ENCODE data around the gene ABLIM1.
A peak's percentile ranks its signal among the peaks of the same experiment; 100 is the strongest.

ABLIM1 gene

DNA sequence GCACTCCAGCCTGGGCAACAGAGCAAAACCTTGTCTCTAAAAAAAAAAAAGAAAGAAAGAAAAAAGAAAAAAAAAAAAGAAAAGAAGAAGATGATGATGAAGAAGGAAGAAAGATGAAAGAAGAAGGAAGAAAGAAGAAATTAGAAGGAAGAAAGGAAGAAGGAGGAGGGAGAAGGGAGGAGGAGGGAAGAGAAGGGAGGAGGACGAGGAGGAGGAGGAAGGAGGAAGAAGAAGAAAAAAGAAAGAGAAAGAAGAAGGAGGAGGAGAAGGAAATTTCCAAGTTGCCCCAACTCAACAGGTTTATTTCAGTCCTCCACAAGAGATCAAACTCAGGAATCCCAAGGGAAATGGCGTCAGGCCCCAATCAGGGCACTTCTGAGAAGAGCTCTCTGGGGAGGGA lies 115.7 kb downstream of the ABLIM1 start:
- no peak for DNase-seq

DNA sequence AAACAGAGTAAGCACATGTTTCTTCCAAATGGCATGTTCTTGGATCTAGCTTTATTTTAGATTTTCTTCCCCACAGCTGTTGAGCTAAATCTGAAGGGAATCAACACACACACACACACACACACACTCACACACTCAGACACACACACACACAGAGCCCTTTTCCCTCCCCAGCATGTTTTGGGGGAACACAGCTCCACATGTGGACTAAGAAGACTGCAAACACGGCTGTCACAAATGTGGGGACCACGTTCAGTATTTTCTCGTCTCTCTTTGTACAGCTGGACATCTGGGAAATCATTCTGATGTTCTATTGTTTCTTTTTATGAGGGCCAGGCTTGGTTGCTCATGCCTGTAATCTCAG lies 116.3 kb downstream of the ABLIM1 start:
- no peak for DNase-seq

DNA sequence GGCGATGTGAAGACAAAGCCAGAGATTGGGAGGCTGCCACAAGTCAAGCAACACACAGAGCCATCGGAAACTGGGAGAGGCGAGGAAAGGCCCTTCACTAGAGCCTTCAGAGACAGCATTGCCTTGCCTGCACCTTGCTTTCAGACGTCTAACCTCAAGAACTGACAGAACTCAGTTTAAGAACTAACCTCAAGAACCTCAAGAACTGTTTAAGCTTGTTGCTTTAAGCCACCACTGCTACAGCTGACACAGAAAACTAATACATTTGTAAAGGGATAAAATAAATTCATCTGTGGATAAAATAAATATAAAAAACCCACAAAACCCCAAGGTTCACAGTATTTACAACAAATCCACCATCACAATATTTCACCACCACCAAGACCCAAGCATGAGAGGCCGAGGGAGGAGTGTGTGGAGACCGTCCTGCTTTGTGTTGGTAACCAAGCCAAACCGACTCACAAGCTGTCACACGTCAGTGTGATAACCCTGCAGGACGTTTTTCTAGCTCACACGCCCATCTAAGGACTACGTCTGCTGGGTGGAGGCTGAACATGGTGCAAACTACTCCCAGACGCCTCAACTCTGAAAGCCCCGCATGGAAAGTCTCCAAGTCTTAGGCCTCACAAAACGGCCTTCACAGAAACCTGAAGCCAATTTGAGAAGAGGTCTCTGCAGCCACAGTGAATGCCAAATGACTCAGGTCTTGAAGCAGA lies 116.8 kb downstream of the ABLIM1 start:
- peak; percentile 53 for DNase-seq

DNA sequence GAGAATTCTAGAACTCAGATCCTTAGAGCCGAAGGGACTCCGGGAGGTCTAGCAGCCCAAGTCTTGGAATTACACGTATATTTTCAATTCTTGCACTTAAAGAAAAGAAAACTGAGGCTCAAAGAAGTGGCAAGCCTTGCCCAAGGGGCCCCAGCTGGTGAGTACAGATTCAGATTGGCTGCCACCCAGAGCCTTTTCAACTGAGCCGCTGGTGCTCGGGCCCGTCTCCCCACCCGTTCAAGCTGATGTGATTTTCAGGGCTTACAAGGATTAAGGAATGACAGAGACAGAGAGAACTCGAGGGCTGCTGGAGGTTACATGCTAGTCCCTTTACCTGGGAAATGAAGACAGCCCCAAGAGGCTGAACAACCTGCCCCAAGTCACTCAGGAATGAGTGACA lies 117.8 kb downstream of the ABLIM1 start:
- DNase-seq, result no peak

DNA sequence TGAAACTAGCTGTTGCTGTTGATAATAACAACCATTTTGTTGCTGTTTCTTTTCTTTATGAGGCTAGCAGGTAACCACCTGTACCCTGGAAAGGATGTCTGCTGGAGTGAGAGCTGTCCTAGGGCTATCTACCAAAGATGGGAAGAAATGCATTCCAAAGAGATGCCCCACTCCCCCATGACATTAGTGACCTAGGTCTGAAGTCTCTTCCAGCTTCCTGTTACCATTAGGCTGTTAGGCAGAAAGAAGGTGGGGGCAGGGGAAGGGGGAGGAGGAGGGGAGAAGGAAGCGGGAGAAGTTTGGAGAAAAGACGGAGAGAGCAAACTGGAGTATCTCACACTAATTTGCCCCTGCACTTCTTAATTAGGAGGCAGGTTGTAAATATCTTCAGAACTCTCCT lies 118.5 kb downstream of the ABLIM1 start:
- no peak for DNase-seq

DNA sequence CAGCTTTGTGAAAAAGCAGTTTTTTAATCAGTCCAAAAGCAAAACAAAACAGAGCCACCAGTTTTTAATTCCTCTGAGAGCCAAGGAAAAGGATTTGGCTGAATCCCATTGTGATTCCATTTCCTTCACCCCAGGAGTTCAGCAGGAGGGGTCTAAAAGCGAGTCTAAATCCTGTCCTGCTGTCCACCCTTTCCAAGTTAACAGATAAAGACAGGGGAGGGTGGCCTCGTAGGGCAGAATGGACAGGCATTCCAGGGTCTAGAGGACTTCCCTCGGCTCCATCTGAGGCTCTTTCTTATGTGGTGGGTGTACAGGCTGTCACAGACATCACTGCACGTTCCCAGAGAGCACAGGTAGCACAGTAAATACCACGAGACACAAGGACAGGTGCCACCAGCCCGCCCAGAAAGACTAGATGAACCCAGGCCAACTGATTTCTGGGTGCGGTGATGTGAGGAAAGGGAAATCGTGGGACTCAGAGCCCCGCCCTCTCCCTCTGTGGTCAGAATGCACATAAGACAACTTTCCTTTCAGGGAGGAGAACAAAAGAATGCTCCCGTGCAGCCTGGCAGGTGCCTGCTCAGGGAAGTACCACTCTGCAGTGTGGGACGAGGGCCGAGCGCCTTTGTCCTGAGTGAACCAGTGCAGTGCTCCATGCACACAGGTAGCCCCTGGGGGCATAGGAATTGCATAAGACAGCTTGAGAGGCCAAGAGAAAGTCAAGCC lies 119.7 kb downstream of the ABLIM1 start:
- peak; percentile 47 for DNase-seq

DNA sequence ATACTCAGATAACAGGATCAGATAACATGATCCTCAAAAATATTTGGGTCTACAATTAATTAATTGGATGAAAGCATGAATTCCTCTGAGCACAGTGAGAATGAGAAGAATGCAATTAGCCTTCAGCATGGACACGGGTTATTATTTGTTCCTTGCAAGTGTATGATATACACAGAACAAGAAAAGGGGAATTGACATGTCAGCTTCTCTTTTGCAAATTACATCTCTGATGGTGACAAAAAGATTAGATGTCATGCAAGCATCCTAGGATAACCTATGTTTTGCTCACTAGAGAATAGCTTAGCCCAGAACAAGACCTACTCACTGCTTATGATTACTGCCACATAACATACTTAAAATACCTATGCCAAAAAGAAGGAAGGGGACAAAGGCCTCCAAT lies 120.3 kb downstream of the ABLIM1 start:
- DNase-seq, result no peak

DNA sequence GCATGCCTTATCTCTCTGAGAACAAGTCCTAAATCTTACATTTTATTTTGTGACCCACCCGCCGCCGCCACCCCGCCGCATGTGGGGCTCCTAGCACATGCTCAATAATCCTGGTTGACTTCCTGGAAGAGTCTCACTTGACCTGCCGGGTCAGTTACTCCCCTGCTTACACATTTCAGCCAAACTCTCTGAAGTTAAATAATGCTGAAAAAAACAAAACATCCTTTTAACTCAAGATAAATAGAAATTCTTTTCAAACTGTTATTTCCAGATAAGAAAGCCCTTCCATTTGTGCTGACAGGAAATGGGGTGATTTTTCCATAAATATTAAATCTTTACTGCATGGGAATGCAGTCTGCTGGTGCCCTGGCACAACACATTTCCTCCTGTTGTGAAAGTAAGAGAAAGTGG lies 123.5 kb downstream of the ABLIM1 start:
- no peak for DNase-seq

DNA sequence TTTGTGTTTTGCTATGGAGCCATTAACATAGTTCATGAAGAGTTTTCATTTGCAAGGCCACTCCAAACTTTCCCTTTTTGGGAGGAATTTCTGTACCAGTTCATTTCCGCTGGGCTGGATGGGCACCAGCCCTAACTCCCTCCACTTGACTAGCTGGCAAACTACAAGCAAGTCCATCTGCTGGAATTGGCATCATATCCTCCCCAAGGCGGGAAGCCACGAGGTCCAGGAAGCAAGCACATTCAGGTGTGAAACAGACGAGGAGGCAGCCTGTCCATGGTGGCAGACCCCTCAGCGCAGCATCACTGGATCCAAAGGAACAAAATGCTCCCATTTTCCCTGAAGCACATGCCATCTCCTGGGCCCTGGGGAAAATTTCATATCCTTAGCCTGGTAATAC lies 125.8 kb downstream of the ABLIM1 start:
- no peak for DNase-seq

DNA sequence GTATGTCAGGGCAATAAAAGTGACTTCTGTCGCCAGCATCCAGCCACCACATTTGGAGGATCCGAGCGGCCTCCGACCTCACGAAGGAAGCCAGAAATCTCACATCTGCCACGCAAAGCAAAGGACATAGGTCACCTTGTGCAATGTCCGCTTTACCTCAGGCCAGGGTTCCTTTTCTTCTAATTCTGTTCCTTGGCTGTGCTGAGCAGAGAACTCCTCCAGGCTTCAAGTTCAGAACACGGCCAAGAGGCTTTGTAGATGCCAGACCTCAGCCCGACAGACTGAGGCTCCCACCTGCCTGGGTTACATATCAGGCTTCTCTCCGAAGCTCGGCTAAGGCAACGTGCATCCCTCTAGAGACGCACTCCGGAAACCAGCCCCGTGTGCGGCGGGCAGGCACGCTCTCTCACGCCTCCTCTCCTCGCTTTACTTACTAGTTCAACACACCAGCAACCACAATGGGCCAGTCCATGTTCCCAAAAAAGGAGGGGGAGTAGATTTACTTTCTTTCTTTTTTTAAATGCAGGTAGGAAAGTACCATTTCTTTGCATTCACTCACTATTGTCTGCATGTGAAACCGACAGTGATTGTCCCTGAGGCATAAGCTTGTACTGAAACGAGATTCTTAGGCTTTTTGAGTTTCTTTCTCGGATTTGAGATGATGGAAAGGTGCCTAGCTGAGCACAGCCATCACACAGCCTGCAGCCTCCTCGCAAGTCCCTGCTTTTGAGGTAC lies 131.4 kb downstream of the ABLIM1 start:
- peak; percentile 82 for DNase-seq

DNA sequence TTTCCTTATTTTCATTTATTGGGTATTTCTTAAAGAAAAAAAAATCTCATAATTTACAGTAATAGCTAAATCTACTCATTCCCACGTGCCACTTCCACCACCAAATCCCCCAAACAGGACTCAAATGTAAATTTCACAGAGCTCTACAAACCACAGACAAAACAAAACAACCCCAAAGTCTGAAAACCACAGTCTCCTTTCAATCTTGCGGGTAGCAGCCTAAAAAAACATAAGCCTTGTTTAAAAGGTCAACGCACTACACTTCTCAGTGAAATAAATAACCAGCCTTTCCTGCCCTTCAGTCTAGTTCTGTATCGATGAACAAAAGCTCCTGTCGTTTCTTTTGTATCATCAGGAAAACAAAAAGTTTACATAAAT lies 132.0 kb downstream of the ABLIM1 start:
- DNase-seq, result no peak

DNA sequence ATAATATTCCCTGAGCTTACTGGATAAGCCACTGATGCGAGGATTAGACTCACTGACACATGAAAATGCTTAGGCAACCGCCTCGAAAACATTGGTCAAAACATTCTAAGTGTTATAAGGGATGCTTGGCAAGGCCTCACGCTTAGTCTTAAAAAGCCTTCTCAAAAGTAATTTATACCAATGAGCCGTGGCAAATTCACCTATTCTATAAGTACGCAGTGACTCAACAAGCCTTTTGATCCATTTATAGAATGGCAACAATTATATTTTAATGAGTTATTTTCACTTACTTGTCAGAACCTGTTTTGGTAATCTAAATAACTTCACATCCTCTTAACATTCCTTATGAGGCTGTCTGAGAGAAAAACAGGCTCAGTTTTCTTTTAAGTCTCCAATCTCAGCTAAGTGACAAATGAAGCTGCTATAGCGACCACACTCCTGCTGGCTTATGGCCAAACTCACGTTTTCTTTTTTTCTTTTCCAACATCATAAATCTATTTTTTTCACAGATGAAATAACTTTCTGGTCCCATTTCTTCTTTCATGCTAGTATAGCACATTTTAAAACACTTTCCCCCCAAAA lies 132.6 kb downstream of the ABLIM1 start:
- DNase-seq, result no peak

DNA sequence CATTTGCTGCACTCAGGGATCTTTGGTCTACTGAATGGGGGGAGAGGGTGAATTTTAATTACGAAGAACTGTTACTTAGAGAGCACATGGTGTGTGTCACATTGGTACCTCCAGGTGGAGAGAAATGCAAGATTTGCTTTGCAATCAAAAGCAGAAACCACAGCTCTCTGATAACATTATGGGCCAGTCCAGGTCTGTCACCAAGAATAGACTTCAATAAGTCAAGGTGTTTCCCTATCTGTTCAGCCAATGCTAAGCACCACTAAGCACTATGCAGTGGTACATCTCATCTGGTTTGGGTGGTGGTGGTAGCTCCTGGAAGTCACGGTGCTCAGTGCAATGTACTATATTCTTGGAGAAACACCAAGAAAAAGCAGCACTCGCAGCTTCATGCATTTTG lies 134.2 kb downstream of the ABLIM1 start:
- DNase-seq, result no peak

DNA sequence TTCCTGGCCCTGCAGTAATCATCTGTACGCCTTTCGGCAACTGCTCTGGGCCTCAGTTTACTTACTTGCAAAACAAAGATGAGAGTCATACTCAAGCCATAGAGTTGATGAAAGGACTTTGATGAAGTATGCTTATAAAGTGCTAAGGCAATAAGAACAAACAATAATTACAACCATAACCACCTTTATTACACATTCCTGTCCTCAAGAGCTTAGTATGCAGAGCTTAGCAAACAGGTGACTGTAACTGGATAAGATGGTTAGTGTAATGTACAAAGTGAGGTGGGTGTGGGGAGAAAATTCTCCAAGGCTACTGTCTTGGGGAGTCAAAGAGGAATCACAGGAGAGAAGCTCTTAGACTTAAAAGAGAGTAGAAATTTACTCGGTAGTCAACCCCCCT lies 136.8 kb downstream of the ABLIM1 start:
- DNase-seq, result no peak

DNA sequence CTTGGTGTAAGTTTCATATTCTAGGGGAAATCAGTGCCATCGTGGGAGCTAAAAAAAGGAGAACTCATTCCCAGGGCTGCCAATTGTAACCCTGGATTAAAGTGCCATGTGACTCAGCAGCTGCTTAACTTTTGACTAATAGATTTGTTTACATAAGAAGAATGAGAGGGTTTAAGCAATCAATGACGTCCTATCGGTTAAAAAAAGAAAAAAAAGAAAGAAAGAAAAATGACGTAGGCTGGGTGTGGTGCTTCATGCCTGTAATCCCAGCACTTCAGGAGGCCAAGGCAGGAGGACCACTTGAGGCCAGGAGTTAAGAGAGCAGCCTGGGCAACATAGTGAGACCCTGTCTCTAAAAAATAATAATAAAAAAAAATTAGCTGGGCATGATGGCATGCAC lies 137.6 kb downstream of the ABLIM1 start:
- DNase-seq, result no peak

DNA sequence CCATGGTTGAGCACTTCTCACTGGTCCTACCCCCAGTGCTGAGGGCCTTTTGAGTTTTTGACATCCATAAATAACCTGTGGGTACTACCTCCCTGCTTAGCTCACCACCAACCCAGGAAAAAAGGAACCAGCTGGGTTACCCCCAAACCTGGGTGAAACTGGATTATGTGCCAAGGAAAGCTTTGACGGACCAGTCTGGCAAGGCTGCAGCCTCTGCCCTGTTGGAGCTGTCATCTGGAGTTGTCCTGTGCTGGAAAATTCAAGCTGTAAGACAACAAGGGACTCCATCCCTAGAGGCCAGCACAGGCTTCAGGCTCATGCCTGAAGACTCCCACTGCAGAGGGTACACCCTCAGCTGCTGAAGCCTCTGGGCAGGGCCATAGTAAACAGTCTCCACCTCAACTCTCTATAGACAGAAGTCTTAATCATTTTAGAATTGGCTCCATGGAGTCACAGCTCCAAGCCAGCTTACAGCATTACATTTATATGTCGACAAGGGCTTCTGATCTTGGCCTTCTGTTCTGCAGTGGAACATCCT lies 138.2 kb downstream of the ABLIM1 start:
- DNase-seq, result no peak

DNA sequence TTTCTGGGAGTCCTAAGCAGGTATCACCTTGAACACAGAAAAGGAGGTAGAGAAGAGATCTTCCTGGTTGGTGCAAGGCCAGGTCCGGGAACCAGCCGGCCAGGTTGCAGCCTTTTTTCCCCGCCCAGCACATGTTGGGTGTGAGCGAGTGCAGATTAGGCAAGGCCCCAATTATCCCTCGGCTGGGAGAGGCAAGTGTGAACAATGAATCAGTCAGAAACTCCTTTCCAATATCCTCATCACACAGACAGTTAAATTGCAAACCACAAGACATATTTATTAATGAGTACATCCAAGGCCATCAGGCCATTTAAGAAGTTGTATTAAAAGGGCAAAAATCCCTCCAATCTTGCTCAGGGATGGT lies 138.8 kb downstream of the ABLIM1 start:
- DNase-seq, result no peak

DNA sequence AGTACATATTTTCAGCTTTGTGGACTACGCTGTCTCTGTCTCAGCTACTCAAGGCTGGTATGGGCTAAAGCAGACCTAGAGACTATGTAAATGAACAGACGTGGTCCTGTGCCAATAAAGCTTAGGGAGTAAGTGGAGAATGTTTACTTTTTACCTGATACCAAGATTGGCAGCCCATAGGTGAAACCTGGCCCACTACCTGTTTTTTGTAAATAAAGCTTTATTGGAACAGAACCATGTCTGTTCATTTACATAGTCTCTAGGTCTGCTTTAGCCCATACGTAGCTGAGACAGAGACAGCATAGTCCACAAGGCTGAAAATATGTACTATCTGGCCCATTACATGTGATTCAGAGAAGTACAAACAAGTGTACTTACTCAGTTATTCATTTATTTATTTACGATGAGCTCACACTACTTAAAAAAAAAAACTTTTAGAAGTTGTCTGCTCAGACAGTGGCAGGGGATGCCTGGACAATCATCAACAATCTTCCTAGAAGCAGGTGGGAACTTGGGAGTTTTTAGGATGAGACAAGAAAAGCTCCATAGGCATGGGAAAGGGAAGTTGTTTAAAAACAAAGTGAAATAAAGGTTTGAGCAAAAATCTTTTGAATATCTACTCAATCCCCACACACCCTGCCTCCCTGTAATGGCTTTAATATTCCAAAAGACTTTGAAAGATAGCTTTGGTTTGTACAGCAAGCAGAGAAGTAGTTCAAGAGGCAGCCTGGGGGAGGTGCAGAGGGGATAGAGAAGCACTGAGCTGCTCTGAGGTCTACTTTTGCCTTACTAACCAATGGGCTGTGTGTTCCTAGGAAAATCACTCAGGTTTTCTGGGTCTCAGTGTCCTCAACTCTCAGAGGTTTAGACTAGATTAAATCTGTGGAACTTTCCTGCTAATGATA lies 139.4 kb downstream of the ABLIM1 start:
- DNase-seq, result no peak

DNA sequence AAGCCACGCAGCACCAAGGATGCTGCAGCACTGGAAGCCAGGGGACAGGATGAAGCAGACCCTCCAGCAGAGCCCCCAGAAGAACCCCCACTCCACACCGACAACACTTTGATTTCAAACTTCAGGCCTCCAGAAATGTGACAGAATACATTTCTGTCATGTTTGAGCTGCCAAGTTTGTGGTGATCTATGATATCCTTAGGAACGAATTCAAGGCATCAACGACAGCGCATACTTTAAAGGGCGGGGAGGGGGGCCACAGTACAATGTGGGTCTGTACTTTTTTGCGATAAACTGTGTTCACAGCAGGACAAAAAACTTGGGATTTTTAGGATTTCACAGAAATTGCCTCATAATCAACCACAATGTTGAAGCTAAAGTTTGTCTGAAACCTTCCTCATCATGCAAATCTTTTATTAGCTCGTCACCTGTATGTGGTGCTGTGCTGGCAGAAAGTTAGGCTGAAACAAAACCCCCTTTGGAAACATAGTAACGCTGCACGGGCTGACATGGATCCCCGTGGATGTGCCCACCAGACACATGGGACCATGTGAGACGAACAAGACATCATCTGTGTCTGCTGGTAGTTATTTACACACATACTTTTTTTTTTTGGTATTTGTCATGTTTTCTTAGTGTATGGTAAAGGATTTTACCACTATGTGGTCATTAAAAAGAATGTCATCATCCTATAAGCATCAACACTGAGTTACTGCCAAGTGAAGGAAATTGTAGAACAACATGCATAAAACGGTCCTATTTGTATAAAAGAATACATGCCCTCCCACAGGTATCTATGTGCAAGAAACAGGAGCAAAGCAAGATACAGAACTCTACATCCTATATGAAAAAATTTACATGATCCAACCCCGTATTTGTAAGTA lies 140.5 kb downstream of the ABLIM1 start:
- no peak for DNase-seq

DNA sequence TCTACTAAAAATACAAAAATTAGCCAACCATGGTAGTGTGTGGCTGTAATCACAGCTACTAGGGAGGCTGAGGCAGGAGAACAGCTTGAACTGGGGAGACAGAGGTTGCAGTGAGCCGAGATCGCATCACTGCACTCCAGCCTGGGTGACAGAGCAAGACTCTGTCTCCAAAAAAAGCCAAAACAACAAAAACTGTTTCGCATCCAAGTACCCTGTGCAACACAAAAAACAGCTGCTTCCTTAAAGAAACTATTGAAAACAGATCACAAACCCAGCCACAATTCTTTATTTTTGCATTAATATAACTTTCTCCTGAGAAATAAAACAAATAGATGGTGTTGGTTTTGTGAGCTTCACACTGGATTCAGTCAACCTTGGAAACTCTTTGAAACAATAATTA lies 141.7 kb downstream of the ABLIM1 start:
- no peak for DNase-seq

DNA sequence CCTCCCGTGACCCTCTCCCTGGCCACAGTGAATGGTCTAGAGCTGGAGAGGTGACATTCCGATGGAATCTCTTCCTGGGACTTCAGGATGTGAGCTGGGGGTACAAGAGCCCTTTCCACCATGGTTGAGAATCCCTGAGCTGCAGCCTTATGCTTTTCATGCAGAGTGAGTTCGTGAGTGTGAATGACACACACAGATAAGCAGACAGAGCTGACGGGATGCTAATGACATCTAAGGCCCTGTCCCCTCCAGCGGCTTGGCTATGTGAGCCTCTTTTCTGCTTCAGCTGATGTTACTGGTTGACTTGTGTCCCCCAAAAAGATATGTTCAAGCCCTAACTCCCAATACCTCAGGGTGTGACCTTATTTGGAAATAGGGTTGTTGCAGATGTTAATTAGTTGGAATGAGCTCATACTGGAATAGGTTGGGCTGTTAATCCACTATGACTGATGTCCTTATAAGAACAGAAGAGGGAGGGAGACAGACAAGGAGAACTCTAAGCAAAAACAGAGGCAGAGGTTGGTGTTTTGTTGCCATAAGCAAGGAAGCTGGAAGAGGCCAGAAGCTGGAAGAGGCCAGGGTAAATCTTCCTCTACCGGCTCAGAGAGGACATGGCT lies 142.7 kb downstream of the ABLIM1 start:
- no peak for DNase-seq

All from T-helper 9 cell (primary cell).